ENCODE data around the gene HLA-DPA1. TPM values are rescaled to one million over a fixed set of nuclear protein-coding genes. Genes with fewer than 3 reads are reported as not detected.

Gene HLA-DPA1
- total RNA-seq, 1 experiment from 2014 or later: not detected

GRCh38 chr6:33053230-33053629 is 20.2 kb downstream of the HLA-DPA1 start:
- ChIA-PET CTCF (interaction anchor here (0.6 kb wide), 1 partner anchor 892 kb away, joined by 4 read pairs; no protein-coding TSS in a partner anchor), POLR2A (interaction anchor here (0.6 kb wide), 1 partner anchor 11 kb away, joined by 3 read pairs; no protein-coding TSS in a partner anchor)
- DNase-seq (ENCODE audit: unreplicated experiment): no peak
- Mint-ChIP-seq H3K36me3 (ENCODE audit: insufficient read depth, unreplicated experiment) (no peaks in the 10 kb centered on the region), H3K27ac (ENCODE audit: low read depth, unreplicated experiment) (no peak overlapping the region), H3K4me3 (ENCODE audit: unreplicated experiment) (no peak overlapping the region), H3K27me3 (ENCODE audit: insufficient read depth, unreplicated experiment) (peaks cover 99% of the 10 kb centered on the region), H3K9me3 (ENCODE audit: unreplicated experiment) (no peaks in the 10 kb centered on the region), H3K4me1 (ENCODE audit: insufficient read depth, unreplicated experiment) (no peaks in the 10 kb centered on the region)
- no peak for TF ChIP-seq CTCF (IDR thresholded peaks at IDR 0.05; ENCODE audit: unreplicated experiment)
- no TSS peak for BruUV-seq (replicated peaks)
- intact Hi-C loops (cut with micrococcal nuclease): no loop called here

DNA sequence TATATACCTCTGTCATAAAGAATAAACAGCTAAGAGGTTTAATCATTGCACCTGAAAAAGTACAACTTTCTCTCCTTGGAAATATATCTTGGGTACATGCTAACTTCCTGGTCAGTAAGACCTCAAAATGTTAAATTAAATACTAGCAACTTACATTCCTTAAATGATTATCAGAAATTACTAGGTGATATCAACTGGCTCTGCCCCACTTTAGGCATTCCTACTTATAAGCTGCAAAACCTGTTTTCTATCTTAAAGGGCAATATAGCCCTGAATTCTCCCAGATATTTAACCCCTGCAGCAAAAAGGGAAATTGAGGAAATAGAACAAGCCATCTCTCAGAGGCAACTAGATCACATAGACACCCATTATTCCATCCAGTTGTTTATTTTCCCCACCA is 20.8 kb downstream of the HLA-DPA1 start:
- ChIA-PET CTCF (no interaction called here), POLR2A (interaction anchor here (0.7 kb wide), 1 partner anchor 40 kb away, joined by 3 read pairs; no protein-coding TSS in a partner anchor)
- H3K27me3 Mint-ChIP-seq (ENCODE audit: insufficient read depth, unreplicated experiment): peaks cover 99% of the 10 kb centered on the region
- TF ChIP-seq CTCF (IDR thresholded peaks at IDR 0.05; ENCODE audit: unreplicated experiment): no peak
- no peaks in the 10 kb centered on the region for H3K4me1 Mint-ChIP-seq (ENCODE audit: insufficient read depth, unreplicated experiment)
- H3K9me3 Mint-ChIP-seq (ENCODE audit: unreplicated experiment): no peaks in the 10 kb centered on the region
- DNase-seq (ENCODE audit: unreplicated experiment): no peak
- no peaks in the 10 kb centered on the region for H3K36me3 Mint-ChIP-seq (ENCODE audit: insufficient read depth, unreplicated experiment)
- no peak overlapping the region for H3K27ac Mint-ChIP-seq (ENCODE audit: low read depth, unreplicated experiment)
- intact Hi-C loops (cut with micrococcal nuclease): no loop called here
- no TSS peak for BruUV-seq (replicated peaks)
- no peak overlapping the region for H3K4me3 Mint-ChIP-seq (ENCODE audit: unreplicated experiment)

GRCh38 chr6:33050014-33050810 is 23.2 kb downstream of the HLA-DPA1 start:
- Mint-ChIP-seq H3K36me3 (ENCODE audit: insufficient read depth, unreplicated experiment) (no peaks in the 10 kb centered on the region), H3K27ac (ENCODE audit: low read depth, unreplicated experiment) (no peak overlapping the region), H3K9me3 (ENCODE audit: unreplicated experiment) (no peaks in the 10 kb centered on the region), H3K4me1 (ENCODE audit: insufficient read depth, unreplicated experiment) (no peaks in the 10 kb centered on the region), H3K27me3 (ENCODE audit: insufficient read depth, unreplicated experiment) (peaks cover 100% of the 10 kb centered on the region), H3K4me3 (ENCODE audit: unreplicated experiment) (no peak overlapping the region)
- no peak for DNase-seq (ENCODE audit: unreplicated experiment)
- CTCF ChIA-PET: interaction anchor here (0.6 to 1.3 kb wide), 3 partner anchors 13 to 343 kb away, joined by 3 to 5 read pairs (median 3); no protein-coding TSS in a partner anchor
- intact Hi-C loops (cut with micrococcal nuclease): no loop called here
- TF ChIP-seq CTCF (IDR thresholded peaks at IDR 0.05; ENCODE audit: unreplicated experiment): no peak
- POLR2A ChIA-PET: no interaction called here
- no TSS peak for BruUV-seq (replicated peaks)

GRCh38 chr6:33049323-33050013 is 24.0 kb downstream of the HLA-DPA1 start:
- H3K27me3 Mint-ChIP-seq (ENCODE audit: insufficient read depth, unreplicated experiment): peaks cover 100% of the 10 kb centered on the region

More at GRCh38 chr6:33049323-33050013, 24.0 kb downstream of the HLA-DPA1 start:
- no peak overlapping the region for H3K27ac Mint-ChIP-seq (ENCODE audit: low read depth, unreplicated experiment)
- CTCF ChIA-PET: interaction anchor here (0.6 to 1.3 kb wide), 2 partner anchors 13 to 234 kb away, joined by 3 to 5 read pairs; no protein-coding TSS in a partner anchor
- no peaks in the 10 kb centered on the region for H3K4me1 Mint-ChIP-seq (ENCODE audit: insufficient read depth, unreplicated experiment)
- no peaks in the 10 kb centered on the region for H3K9me3 Mint-ChIP-seq (ENCODE audit: unreplicated experiment)
- no TSS peak for BruUV-seq (replicated peaks)
- DNase-seq (ENCODE audit: unreplicated experiment): no peak
- H3K36me3 Mint-ChIP-seq (ENCODE audit: insufficient read depth, unreplicated experiment): no peaks in the 10 kb centered on the region
- no peak for TF ChIP-seq CTCF (IDR thresholded peaks at IDR 0.05; ENCODE audit: unreplicated experiment)
- no peak overlapping the region for H3K4me3 Mint-ChIP-seq (ENCODE audit: unreplicated experiment)
- POLR2A ChIA-PET: no interaction called here
- intact Hi-C loops (cut with micrococcal nuclease): no loop called here
